HL-60/S4 treated with retinoic acid at 250 ng/mL for 4 days and 3 days (cell line): Measurements from ENCODE around the gene ACSL1.

ENCODE experiments used
- in situ Hi-C: fragments of 300-500 bp; cut with MboI; formaldehyde crosslinking; loops from 2 replicates; pipeline ENCODE4 v1.7.0; 2022; ENCODE audit warnings: low sequenced_read_pairs

ACSL1 gene

GRCh38 chr4:184814686-184815045 lies 11.1 kb downstream of the ACSL1 start:
- in situ Hi-C loops, result no loop called here

- in situ Hi-C loops, result no loop called here
Observed at GRCh38 chr4:184812651-184813181, 13.1 kb downstream of the ACSL1 start.

GRCh38 chr4:184812199-184812542 lies 13.6 kb downstream of the ACSL1 start:
- in situ Hi-C loops, result no loop called here

GRCh38 chr4:184811526-184812198 lies 14.1 kb downstream of the ACSL1 start:
- in situ Hi-C loops, result no loop called here

GRCh38 chr4:184810720-184811119 lies 15.0 kb downstream of the ACSL1 start:
- in situ Hi-C loops, result no loop called here

- in situ Hi-C loops, result no loop called here
Observed at GRCh38 chr4:184808713-184809050, 17.1 kb downstream of the ACSL1 start.

GRCh38 chr4:184807797-184808712 lies 17.7 kb downstream of the ACSL1 start:
- in situ Hi-C loops, result no loop called here

- in situ Hi-C loops, result no loop called here
Observed at GRCh38 chr4:184807256-184807655, 18.5 kb downstream of the ACSL1 start.

GRCh38 chr4:184806711-184807110 lies 19.1 kb downstream of the ACSL1 start:
- in situ Hi-C loops, result no loop called here

GRCh38 chr4:184806229-184806550 lies 19.6 kb downstream of the ACSL1 start:
- in situ Hi-C loops, result no loop called here

GRCh38 chr4:184805462-184806228 lies 20.1 kb downstream of the ACSL1 start:
- in situ Hi-C loops, result no loop called here

GRCh38 chr4:184804621-184805020 lies 21.1 kb downstream of the ACSL1 start:
- in situ Hi-C loops, result no loop called here

GRCh38 chr4:184803874-184804273 lies 21.9 kb downstream of the ACSL1 start:
- in situ Hi-C loops, result no loop called here

GRCh38 chr4:184803133-184803532 lies 22.6 kb downstream of the ACSL1 start:
- in situ Hi-C loops, result no loop called here

- in situ Hi-C loops, result no loop called here
Observed at GRCh38 chr4:184802697-184803015, 23.1 kb downstream of the ACSL1 start.

GRCh38 chr4:184801781-184802696 lies 23.7 kb downstream of the ACSL1 start:
- in situ Hi-C loops, result no loop called here

GRCh38 chr4:184798504-184798903 lies 27.3 kb downstream of the ACSL1 start:
- in situ Hi-C loops, result no loop called here

- in situ Hi-C loops, result no loop called here
Observed at GRCh38 chr4:184796906-184797305, 28.9 kb downstream of the ACSL1 start.

- in situ Hi-C loops, result no loop called here
Observed at GRCh38 chr4:184795214-184795844, 30.4 kb downstream of the ACSL1 start.

GRCh38 chr4:184794470-184794869 lies 31.3 kb downstream of the ACSL1 start:
- in situ Hi-C loops, result no loop called here
